Hematopoietic multipotent progenitor cell (in vitro differentiated cells): ENCODE results near the gene BORCS5. TPM values are rescaled to one million over a fixed set of nuclear protein-coding genes. Genes with fewer than 3 reads are reported as not detected.
"Not testable (repeated sequence)": the region's sequence is repeated elsewhere in the genome, so short reads cannot be mapped to it uniquely, and the experiment has no call there.

Experiments used
- DNase-seq, 3 donors: peaks; one replicate each; pipeline ENCODE4 v3.0.0-alpha.2; 2011 to 2015; ENCODE audit warnings: low read depth in 2 of 3, low spot score in 2 of 3
- total RNA-seq: library from RNA; depleted of rRNA; stranded (reverse); fragments of >200 nt; gene quantifications from one replicate; pipeline ENCODE4 v1.2.3, GENCODE V29; 2012

The BORCS5 gene
- total RNA-seq, 1 donor = 21.0 TPM

DNA sequence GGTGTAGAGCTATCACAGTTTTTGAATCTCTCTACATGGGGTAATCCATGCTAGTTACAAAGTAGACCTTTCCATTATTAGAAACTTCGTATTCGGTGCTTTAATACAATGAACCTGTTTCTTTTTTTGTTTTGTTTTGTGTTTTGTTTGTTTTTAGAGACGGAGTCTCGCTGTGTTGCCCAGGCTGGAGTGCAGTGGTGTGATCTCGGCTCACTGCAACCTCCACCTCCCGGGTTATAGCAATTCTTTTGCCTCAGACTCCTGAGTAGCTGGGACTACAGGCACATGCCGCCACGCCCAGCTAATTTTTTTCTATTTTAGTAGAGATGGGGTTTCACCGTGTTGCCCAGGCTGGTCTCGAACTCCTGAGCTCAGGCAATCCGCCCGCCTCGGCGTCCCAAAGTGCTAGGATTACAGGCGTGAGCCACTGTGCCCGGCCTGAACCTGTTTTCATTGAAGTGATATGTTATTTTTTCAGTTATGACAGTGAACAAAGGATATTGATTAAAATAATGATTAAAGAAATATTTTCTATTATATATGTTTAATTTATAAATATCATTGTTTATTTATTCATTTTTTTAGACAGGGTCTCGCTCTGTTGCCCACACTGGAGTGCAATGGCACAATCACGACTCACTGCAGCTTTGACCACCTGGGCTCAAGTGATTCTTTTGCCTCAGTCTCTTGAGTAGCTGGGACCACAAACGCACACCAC is 5.3 kb upstream of the BORCS5 start:
- not testable (repeated sequence) for DNase-seq

DNA sequence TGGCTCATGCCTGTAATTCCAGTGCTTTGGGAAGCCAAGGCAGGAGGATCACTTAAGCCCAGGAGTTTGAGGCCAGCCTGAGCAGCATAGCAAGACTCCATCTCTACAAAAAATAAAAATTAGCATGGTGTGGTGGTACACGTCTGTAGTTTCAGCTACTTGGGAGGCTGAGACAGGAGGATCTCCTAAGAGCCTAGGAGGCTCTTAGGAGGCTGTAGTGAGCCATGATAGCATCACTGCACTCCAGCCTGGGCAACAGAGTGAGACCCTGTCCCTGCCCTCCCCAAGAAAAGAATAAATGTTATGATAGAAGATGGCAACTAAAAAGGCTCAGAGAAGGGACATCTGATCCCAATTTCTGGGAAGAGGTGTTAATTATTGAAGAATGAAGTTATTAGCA is 3.6 kb upstream of the BORCS5 start:
- no peak for DNase-seq

DNA sequence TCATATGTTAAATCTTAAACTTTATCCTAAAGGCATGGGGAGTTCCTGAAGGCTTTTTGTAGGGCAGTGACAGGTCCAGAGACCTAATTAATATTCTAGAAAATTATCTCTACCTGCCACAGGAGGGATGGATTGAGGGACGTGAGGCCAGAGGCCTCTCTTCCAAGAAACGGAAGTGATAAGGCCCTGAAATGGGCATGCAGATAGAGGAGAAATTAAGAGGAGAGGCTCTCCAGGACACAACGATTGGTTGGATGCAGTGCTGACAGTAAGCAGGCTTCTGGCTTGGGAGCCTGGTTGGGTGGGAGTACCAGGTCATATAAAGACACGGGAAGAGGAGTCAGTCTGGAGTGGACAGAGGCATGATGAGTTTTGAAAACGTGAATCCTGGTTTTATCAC is 3.1 kb upstream of the BORCS5 start:
- no peak for DNase-seq

DNA sequence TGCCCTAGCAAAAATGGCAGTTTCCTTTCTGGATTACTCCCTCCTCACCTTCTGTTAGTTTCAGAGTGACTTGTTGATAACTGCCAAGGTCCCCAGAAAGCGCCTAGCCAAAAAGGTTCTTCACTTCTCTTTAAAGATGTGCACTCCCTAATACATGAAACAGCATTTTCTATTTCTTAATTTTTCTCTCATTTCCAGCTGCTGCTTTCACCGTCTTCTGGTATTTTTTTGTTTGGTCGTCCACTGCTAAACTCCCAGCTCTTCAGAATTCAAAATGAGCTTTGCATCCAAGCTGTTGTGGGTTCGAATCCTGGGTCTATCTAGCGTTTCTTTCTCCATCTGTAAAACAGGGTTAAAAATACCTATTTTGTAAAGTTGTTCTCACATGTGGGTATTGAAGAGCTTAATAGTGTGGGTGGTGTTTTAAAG is 397 bp upstream of the BORCS5 start:
- DNase-seq = no peak

DNA sequence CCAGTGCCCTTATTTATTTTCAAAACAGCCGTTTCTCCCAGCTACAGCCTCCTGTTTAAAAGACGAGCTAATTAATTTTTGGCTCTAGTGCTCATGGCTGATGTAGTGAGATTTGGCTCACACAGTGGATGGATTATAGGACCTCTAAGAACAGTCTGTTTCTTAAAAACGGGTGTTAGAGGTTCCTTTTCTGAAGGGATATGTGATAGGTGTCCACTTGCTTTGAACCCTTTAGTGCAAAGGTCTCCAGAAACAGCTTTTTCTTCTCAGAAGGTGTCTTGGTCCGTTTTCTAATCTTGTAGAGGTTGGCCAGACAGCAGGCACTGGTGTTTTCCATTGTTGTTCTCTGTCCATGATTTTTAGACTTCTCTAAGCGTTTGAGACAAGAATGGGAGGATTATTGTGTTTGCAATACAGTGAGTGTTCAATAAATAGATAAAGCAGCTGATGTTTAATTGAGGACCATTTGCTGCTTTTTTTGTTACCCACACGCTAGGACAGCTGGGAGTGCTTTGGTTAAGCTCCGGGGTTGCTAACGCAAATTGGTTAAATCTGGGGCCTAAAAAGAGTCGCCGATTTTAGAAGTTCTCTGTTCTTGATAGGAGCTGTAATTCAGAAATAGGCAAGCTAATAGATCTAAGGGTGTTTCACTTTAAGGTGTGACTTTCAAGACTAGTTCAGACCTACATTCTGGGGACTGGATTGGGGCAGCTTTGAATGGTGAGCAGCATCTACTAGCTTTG is 1.0 kb downstream of the BORCS5 start:
- DNase-seq = no peak

DNA sequence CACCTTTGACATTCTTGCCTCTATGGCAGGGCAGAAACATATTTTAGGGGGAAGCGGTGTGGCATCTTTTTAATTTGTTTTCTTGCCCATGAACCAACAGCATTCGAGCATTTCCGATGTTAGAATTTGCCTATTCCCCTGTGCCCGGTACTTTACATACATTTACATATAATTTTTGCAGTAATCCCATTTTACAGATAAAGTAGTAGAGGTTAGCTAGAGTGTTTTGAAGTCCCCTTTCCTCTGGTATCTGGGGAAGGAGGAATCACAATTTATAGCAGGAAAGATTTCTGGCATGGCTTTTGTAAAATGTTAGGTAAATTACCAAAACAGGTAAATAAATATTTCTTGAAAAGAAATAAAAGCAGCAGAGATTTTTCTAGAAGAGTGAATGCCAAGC is 1.6 kb downstream of the BORCS5 start:
- no peak for DNase-seq

DNA sequence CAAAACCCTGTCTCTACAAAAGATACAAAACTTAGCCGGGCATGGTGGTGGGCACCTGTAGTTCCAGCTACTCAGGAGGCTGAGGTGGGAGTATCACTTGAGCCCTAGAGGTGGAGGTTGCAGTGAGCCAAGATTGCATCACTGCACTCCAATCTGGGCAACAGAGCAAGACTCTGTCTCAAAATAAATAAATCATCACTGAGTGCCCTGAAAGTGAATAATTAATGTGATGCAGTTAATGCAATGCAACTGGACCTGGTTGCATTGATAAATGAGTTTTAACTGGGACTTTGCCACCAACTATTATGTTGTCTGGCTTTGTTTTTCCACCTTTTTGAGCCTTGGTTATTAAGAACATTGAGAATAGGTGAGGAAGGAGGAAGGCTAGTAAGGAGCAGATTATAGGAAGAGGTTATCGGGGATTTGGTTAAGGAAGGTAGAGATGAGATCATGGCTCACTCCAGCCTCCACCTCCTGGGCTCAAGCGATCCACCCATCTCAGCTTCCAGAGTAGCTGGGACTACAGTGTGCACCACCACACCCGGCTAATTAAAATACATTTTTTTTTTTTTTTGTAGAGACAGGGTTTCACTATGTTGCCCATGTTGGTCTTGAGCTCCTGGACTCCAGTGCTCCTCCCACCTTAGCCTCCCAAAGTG is 8.0 kb downstream of the BORCS5 start:
- DNase-seq = no peak

DNA sequence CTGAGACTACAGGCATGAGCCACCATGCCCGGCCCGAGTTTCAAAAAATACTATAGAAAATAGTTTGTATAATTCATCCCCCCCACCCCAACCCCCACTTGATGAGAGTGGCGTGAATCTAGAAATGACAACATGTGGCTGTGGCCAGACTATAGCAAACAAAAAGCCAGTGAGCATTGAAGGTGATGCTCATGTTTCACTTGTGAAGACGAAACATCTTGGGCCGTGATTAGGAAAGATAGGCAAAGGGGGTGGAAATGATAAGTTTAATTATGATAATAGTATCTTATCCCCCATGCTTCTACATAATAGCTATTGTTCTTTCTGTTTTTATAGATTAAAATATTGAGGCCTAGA is 8.5 kb downstream of the BORCS5 start:
- DNase-seq = no peak

DNA sequence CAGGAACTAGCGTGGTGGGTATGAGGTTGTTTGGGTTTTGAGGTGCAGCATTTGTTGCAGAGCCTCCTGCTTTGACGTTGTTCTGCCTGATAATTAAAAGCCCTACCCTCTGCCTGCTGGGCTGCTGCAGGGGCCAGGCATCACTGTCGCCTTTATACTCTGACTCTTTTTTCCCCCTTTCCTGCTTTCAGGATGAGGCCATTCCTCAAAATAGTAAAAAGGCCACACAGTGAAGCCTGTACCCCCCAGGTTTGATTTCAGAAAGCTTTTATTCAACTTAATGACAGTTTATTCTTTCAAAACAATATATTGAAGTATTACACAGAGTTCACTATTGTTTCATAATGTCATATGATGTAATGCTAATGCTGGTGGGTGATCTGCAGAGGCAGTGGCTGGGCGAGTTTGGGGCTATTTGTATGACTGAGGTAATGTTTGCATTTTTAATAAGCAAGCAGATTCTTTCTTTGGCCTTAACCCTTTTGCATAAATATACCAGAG is 9.1 kb downstream of the BORCS5 start:
- no peak for DNase-seq

DNA sequence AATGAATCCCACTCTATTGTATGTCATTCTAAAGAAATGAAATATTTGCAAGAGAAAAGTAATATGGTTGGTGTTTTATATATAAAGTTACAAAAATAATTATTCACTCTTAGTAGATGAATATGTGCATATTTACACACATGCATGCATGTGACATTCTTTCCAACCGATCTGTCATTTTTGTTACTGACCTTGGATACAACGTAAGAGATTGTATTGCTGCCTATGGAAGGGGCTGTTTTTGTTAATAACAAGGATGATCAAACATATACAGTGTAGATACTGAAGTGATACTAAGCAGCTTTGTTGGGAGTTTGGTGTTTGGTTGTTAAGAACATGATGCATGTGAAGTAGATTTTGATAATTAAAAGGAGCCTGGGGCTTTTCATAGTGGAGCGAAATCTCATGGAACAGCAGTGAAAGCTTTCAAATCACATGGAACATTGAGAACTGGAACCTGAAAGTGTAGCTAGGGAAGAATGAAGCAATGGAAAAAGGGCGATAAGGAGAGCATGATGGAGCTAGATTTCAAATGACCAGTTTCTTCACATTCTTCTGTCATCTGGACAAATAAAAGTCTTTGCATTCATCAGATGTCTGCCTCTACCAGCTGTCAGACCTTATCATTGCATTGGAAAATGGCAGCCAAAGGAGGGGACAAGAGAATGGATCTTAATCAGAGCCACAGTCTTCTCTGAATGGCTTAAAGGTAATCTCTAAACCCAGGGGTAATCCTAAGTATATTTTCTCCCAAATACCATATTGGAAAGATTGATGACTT is 10.0 kb downstream of the BORCS5 start:
- DNase-seq = no peak

DNA sequence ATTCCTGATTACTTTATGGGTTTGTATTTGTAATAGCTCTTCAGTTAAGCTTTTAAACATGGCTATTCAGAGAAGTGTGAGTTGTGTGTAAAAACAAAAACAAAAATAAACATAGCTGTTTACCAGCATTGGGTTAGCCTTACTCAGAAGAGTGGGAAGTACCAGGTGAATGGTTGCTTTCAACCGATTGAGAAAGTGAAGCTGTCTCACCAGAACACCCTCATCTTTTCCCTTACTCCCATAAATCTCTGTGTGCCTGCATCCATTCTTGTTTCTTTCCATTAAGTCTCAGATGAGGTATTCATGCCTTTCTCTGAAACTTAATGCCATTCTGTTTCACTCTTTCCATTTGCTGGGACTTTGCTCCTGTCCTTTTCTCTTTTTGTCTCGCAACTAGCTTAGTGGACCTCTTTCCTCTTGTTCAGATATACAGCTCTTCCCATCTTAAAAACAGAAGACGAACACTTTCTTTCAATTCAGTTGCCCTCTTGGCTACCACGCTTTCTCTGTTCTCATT is 10.7 kb downstream of the BORCS5 start:
- no peak for DNase-seq

DNA sequence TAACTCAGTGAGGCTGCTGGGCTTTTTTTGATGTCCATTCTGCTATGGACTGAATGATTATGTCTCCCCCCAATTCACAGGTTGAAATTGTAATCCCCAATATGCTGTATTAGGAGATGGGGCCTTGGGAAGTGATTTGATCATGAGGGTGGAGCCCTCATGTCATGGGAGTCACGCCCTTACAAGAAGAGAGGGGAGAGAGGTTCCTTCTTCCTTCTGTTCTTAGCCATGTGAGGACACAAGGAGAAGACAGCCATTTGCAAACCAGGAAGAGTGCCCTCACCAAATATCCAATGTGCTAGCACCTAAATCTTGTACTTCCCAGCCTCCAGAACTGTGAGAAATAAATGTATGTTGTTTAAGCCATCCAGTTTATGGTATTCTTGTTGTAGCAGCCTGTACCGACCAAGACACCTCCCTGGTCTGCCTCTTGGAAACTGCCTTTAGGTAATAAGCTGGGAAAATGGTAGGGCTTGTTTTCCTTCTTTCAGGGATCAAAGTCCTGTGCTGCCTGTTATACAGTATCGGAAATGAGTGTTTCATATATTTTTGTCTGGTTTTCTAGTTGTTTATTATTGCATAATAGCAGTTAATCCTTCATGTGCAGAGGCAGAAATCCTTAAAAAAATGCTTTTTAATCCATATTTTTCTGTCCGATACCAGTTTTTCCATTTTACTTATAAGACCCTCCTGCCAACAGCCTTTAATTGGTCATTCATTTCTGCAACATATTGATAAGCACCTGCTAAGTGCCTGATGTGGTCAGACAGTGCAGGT is 16.3 kb downstream of the BORCS5 start:
- no peak for DNase-seq

DNA sequence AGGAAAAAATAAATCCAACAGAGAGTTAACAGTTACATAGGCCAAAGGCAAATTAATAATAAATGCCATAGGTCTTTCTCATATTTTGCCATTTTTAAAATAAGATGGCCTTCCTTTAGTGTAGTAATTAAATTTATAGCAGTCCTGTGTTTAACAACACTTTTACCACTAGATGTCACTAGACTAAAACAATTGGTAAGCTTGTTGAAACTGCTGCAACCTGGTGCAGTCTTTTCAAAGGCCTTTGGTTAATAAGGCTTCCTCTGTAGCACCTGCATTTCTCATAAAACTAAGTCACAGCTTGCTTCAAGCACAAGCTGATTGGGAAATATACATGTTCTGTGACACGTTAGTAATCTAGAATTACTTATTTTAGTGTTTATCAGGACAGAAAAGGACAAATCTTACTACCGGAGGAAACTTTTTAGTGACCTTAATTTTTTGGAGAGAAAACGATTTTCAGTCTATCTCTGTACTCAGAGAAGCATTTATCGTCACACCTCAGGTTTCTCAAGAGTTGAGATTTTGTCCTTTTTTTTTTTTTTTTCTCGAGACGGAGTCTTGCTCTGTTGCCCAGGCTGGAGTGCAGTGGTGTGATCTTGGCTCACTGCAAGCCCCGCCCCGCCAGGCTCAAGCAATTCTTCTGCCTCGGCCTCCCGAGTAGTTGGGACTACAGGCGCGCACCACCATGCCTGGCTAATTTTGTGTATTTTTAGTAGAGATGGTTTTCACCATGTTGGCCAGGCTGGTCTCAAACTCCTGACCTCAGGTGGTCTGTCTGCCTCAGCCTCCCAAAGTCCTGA is 20.0 kb downstream of the BORCS5 start:
- DNase-seq = peak in 2 of 3 donors; percentile 62 to 89

DNA sequence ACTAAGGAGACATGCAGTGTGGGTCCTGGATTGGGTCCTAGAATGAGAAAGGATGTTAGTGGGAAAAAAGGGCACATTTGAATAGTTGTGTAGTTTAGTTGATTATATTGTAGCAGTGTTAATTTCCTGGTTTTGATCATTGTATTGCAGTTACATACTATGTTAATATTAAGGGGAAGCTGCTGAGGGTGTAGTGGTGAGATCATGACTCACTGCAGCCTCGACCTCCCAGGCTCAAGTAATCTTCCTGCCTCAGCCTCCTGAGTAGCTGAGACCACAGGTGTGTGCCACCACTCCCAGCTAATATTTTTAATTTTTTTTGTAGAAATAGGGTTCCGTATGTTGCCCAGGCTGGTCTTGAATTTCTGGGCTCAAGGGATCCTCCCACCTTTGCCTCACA is 21.7 kb downstream of the BORCS5 start:
- DNase-seq = no peak

DNA sequence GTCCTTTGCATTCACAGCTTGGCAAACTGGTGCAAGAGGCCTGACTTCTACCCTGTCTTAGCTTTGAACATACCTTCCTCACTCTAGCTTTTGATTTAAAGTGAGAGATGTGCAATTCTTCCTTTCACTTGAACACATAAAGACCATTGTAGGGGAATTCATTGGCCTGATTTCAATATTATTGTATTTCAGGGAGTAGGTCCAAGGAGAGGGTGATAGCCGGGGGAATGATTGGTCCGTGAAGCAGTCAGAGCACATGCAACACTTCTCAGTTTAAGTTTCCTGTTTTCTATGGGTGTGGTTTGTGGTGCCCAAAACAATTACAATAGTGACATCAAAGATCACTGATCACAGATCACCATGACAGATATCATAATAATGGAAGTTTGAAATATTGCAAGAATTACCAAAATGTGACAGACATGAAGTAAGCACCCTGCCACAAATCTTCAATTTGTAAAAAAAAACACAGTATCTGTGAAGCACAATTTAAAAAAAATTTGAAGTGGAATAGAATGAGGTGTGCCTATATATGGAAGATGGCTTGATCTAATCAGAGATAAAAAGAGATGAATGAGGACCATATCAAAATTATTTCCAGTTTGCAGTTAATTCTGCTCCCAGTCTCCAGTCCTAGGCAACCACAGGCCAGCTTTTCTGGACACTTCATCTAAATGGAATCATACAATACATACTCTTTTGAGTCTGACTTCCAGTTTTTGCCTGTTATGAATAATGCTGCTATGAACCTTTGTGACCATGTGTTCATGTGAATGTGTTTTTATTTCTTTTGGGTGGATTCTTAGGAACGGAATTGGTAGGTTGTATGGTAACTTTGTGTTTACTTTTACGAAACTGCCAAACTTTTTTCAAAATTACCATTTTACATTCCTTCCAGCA is 23.2 kb downstream of the BORCS5 start:
- DNase-seq = no peak

DNA sequence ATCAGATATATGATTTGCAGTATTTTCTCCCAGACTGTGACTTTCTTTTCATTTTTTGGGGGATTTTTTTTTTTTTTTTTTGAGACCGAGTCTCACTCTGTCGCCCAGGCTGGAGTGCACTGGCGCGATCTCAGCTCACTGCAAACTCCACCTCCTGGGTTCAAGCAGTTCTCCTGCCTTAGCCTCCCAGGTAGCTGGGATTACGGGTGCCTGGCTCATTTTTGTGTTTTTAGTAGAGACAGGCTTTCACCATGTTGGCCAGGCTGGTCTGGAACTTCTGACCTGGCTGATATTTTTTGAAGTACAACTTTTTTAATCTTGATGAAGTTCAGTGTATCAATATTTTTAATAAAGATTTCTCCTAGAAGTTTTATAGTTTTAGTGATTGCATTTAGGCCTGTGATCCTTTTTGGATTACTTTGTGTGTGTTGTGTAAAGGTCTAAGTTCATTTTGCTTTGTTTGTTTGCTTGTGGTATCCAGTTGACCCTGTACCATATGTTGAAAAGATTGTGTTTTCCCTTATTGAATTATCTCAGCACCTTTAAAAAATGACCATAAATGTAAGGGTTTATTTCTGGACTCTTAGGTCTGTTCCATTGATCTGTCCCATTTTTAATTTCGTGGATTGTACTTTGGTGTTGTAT is 24.2 kb downstream of the BORCS5 start:
- DNase-seq = no peak

DNA sequence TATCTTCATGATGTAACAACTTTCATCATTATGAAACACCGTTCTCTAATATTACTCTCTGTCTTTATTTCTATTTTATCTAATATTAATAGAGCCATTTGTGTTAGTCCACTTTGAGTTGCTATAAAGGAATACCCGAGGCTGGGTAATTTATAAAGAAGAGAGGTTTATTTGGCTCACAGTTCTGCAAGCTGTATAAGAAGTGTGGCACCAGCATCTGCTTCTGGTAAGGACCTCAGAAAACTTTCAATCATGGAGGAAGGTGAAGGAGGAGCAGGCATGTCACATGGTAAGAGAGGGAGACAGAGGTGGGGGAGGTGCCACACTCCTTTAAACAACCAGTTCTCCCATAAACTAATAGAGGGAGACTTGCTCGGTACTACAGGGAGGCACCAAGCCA is 25.1 kb downstream of the BORCS5 start:
- DNase-seq = no peak
